Right hindlimb (tissue), 1 donor: Measurements from ENCODE around the gene CHL1.
"Not testable (repeated sequence)": the region's sequence is repeated elsewhere in the genome, so short reads cannot be mapped to it uniquely, and the experiment has no call there.

Experiments used
- DNase-seq: peaks from one replicate; pipeline ENCODE4 v3.0.0-alpha.2; 2018

Gene CHL1

GRCh38 chr3:339351-339750, 142.8 kb downstream of the CHL1 start:
- DNase-seq = no peak

GRCh38 chr3:341998-342397, 145.4 kb downstream of the CHL1 start:
- DNase-seq = no peak

GRCh38 chr3:346186-346585, 149.6 kb downstream of the CHL1 start:
- no peak for DNase-seq

GRCh38 chr3:347581-347980, 151.0 kb downstream of the CHL1 start:
- DNase-seq = no peak

- DNase-seq = no peak
Measured at GRCh38 chr3:350871-351371, 154.4 kb downstream of the CHL1 start.

GRCh38 chr3:352599-352998, 156.0 kb downstream of the CHL1 start:
- no peak for DNase-seq

- DNase-seq = no peak
Measured at GRCh38 chr3:353191-353739, 156.7 kb downstream of the CHL1 start.

GRCh38 chr3:354432-354831, 157.9 kb downstream of the CHL1 start:
- peak; percentile 41 for DNase-seq

- DNase-seq = no peak
Measured at GRCh38 chr3:355622-356021, 159.1 kb downstream of the CHL1 start.

- DNase-seq = peak; percentile 64
Measured at GRCh38 chr3:356952-357351, 160.4 kb downstream of the CHL1 start.

GRCh38 chr3:359672-360071, 163.1 kb downstream of the CHL1 start:
- no peak for DNase-seq

GRCh38 chr3:362681-363338, 166.2 kb downstream of the CHL1 start:
- DNase-seq = no peak

- no peak for DNase-seq
Measured at GRCh38 chr3:364287-364686, 167.7 kb downstream of the CHL1 start.

GRCh38 chr3:365268-365667, 168.7 kb downstream of the CHL1 start:
- DNase-seq = no peak

GRCh38 chr3:366253-366652, 169.7 kb downstream of the CHL1 start:
- DNase-seq = not testable (repeated sequence)

- peak; percentile 27 for DNase-seq
Measured at GRCh38 chr3:373193-373779, 176.7 kb downstream of the CHL1 start.

- no peak for DNase-seq
Measured at GRCh38 chr3:374459-374858, 177.9 kb downstream of the CHL1 start.

- DNase-seq = no peak
Measured at GRCh38 chr3:377158-377561, 180.6 kb downstream of the CHL1 start.

- DNase-seq = no peak
Measured at GRCh38 chr3:380801-381200, 184.2 kb downstream of the CHL1 start.

GRCh38 chr3:385151-385550, 188.6 kb downstream of the CHL1 start:
- DNase-seq = no peak

- DNase-seq = no peak
Measured at GRCh38 chr3:394775-395174, 198.2 kb downstream of the CHL1 start.

GRCh38 chr3:396293-396692, 199.7 kb downstream of the CHL1 start:
- no peak for DNase-seq

- DNase-seq = no peak
Measured at GRCh38 chr3:399647-400046, 203.1 kb downstream of the CHL1 start.

- no peak for DNase-seq
Measured at GRCh38 chr3:403826-404225, 207.3 kb downstream of the CHL1 start.

- no peak for DNase-seq
Measured at GRCh38 chr3:409011-409410, 212.4 kb downstream of the CHL1 start.
